Left ventricle myocardium inferior (tissue), 1 donor: ENCODE measurements around the gene FBXO24. TPM values are rescaled to one million over a fixed set of nuclear protein-coding genes. Genes with fewer than 3 reads are reported as not detected.
"Not testable (repeated sequence)": the region's sequence is repeated elsewhere in the genome, so short reads cannot be mapped to it uniquely, and the experiment has no call there.

ENCODE experiments used
- DNase-seq: peaks from one replicate; pipeline ENCODE4 v3.0.0-alpha.2; 2020
- H3K27ac ChIP-seq: fragments of 200-600 bp; replicated peaks from 2 replicates; pipeline ENCODE4 v1.8.0; 2021
- H3K27me3 ChIP-seq: fragments of 200-600 bp; 2 replicates; pipeline ENCODE4 v1.8.0; 2021; ENCODE audit warnings: low read depth
- H3K36me3 ChIP-seq: fragments of 200-600 bp; 2 replicates; pipeline ENCODE4 v1.8.0; 2021
- H3K4me1 ChIP-seq: fragments of 200-600 bp; 2 replicates; pipeline ENCODE4 v1.8.0; 2021
- H3K4me3 ChIP-seq: fragments of 200-600 bp; 2 replicates; pipeline ENCODE4 v1.8.0; 2021; ENCODE audit warnings: mild to moderate bottlenecking, moderate library complexity
- H3K9me3 ChIP-seq: fragments of 200-600 bp; replicated peaks from 2 replicates; pipeline ENCODE4 v1.8.0; 2021
- CTCF ChIP-seq: fragments of 200-600 bp; IDR thresholded peaks from 2 replicates; pipeline ENCODE4 v1.8.0; 2021; ENCODE audit warnings: antibody characterized with exemption, mild to moderate bottlenecking, borderline replicate concordance
- intact Hi-C: fragments of 100-400 bp; cut with micrococcal nuclease; formaldehyde crosslinking; loops from one replicate; pipeline ENCODE4 v1.11.0; 2022
- total RNA-seq: library from RNA; stranded (reverse); fragmentation: NEBNext Ultra II Directional; extraction: Animal tissue kit (Norgen Biotek cat#: 25700); gene quantifications from one replicate; pipeline ENCODE4 v1.2.1, GENCODE V29; 2021
- donor health status: DM: no; HTN: yes; CAD: no; lungs with severe emphysema.

The FBXO24 gene
- total RNA-seq, 1 donor from 2014 or later: 0.25 TPM

- no peak for TF ChIP-seq CTCF
- H3K4me3 ChIP-seq: no peak overlapping the region
- intact Hi-C loops: no loop called here
- no peaks in the 10 kb centered on the region for H3K4me1 ChIP-seq
- no peak overlapping the region for H3K27ac ChIP-seq
- DNase-seq: no peak
- peaks cover 14% of the 10 kb centered on the region for H3K36me3 ChIP-seq
- no peaks in the 10 kb centered on the region for H3K27me3 ChIP-seq
- H3K9me3 ChIP-seq: no peaks in the 10 kb centered on the region
These were observed 24.5 kb upstream of the FBXO24 start for GRCh38 chr7:100561491-100562194.

GRCh38 chr7:100562195-100563099, 23.7 kb upstream of the FBXO24 start:
- TF ChIP-seq CTCF: no peak
- no peak overlapping the region for H3K4me3 ChIP-seq
- H3K27me3 ChIP-seq: no peaks in the 10 kb centered on the region
- H3K4me1 ChIP-seq: no peaks in the 10 kb centered on the region
- no peak for DNase-seq
- H3K9me3 ChIP-seq: no peaks in the 10 kb centered on the region
- intact Hi-C loops: no loop called here
- H3K36me3 ChIP-seq: peaks cover 9% of the 10 kb centered on the region
- no peak overlapping the region for H3K27ac ChIP-seq

GRCh38 chr7:100563100-100563564, 23.0 kb upstream of the FBXO24 start:
- no peak for TF ChIP-seq CTCF
- H3K36me3 ChIP-seq: peaks cover 9% of the 10 kb centered on the region
- no peaks in the 10 kb centered on the region for H3K9me3 ChIP-seq
- intact Hi-C loops: no loop called here
- no peak overlapping the region for H3K4me3 ChIP-seq
- no peak for DNase-seq
- H3K27ac ChIP-seq: no peak overlapping the region
- no peaks in the 10 kb centered on the region for H3K4me1 ChIP-seq
- H3K27me3 ChIP-seq: no peaks in the 10 kb centered on the region

- intact Hi-C loops: no loop called here
- Histone ChIP-seq H3K27ac (no peak overlapping the region), H3K9me3 (no peaks in the 10 kb centered on the region), H3K4me3 (no peak overlapping the region), H3K36me3 (peaks cover 9% of the 10 kb centered on the region), H3K4me1 (peaks cover 5% of the 10 kb centered on the region), H3K27me3 (no peaks in the 10 kb centered on the region)
- peak; percentile 97 for TF ChIP-seq CTCF
- DNase-seq: peak; percentile 82
These were observed 22.2 kb upstream of the FBXO24 start for GRCh38 chr7:100563809-100564400.

- H3K36me3 ChIP-seq, DNase-seq, H3K27ac ChIP-seq, H3K4me3 ChIP-seq, H3K27me3 ChIP-seq, H3K9me3 ChIP-seq, H3K4me1 ChIP-seq, intact Hi-C loops: not testable (repeated sequence)
These were observed 21.7 kb upstream of the FBXO24 start for GRCh38 chr7:100564405-100564804.
